H9 (cell line): Measurements from ENCODE around the gene HSPB3. TPM values are rescaled to one million over a fixed set of nuclear protein-coding genes. Genes with fewer than 3 reads are reported as not detected.

Experiments used
- DNase-seq: peaks from one replicate; pipeline ENCODE4 v3.0.0-alpha.2; 2017
- H2AFZ ChIP-seq: one replicate; pipeline ENCODE4 v1.6.1; 2013; ENCODE audit warnings: mild to moderate bottlenecking, low read length, control low read depth, moderate library complexity
- H2AK5ac ChIP-seq: 2 replicates; pipeline ENCODE4 v1.6.1; 2013; ENCODE audit warnings: low read length, control low read depth, mixed read lengths; ENCODE audit not compliant: insufficient read length
- H2BK120ac ChIP-seq: one replicate; pipeline ENCODE4 v1.6.1; 2013; ENCODE audit warnings: low read depth, mild to moderate bottlenecking, low read length, control low read depth, inconsistent platforms; ENCODE audit not compliant: poor library complexity, severe bottlenecking
- H2BK12ac ChIP-seq: 2 replicates; pipeline ENCODE4 v1.6.1; 2013; ENCODE audit warnings: low read length, control low read depth, mixed read lengths, low read depth; ENCODE audit not compliant: insufficient read length
- H2BK15ac ChIP-seq: 2 replicates; pipeline ENCODE4 v1.6.1; 2013; ENCODE audit warnings: low read depth, low read length, control low read depth
- H2BK20ac ChIP-seq: one replicate; pipeline ENCODE4 v1.6.1; 2013; ENCODE audit warnings: low read depth, mild to moderate bottlenecking, low read length, control low read depth, inconsistent platforms; ENCODE audit not compliant: poor library complexity, severe bottlenecking
- H2BK5ac ChIP-seq: 2 replicates; pipeline ENCODE4 v1.6.1; 2013; ENCODE audit warnings: low read length, control low read depth, mixed read lengths; ENCODE audit not compliant: insufficient read length
- H3K14ac ChIP-seq: 2 replicates; pipeline ENCODE4 v1.6.1; 2013; ENCODE audit warnings: low read length, control low read depth; ENCODE audit not compliant: insufficient read depth
- H3K18ac ChIP-seq: 2 replicates; pipeline ENCODE4 v1.6.1; 2013; ENCODE audit warnings: low read depth, mild to moderate bottlenecking, mixed read lengths, low read length, control low read depth; ENCODE audit not compliant: insufficient read length
- H3K23ac ChIP-seq: 2 replicates; pipeline ENCODE4 v1.6.1; 2013; ENCODE audit warnings: low read length, control low read depth, mixed read lengths, low read depth; ENCODE audit not compliant: insufficient read length
- H3K23me2 ChIP-seq: 2 replicates; pipeline ENCODE4 v1.6.1; 2013; ENCODE audit warnings: low read depth, mild to moderate bottlenecking, mixed read lengths, low read length, control low read depth; ENCODE audit not compliant: insufficient read length, poor library complexity, severe bottlenecking
- H3K27ac ChIP-seq: 2 replicates; pipeline ENCODE4 v1.5.1; 2013; ENCODE audit warnings: low read length, control low read depth, mixed read lengths, low read depth; ENCODE audit not compliant: insufficient read length
- H3K27me3 ChIP-seq: 2 replicates; pipeline ENCODE4 v1.6.1; 2013; ENCODE audit warnings: low read length, control low read depth, inconsistent platforms; ENCODE audit not compliant: insufficient read depth
- H3K4ac ChIP-seq: 2 replicates; pipeline ENCODE4 v1.6.1; 2013; ENCODE audit warnings: low read depth, mild to moderate bottlenecking, control low read depth, inconsistent platforms, low read length, moderate library complexity
- H3K4me1 ChIP-seq: 2 replicates; pipeline ENCODE4 v1.6.1; 2013; ENCODE audit warnings: low read length, control low read depth, inconsistent platforms; ENCODE audit not compliant: insufficient read depth
- H3K4me2 ChIP-seq: 2 replicates; pipeline ENCODE4 v1.6.1; 2013; ENCODE audit warnings: low read length, control low read depth, mixed read lengths; ENCODE audit not compliant: insufficient read length, insufficient read depth
- H3K56ac ChIP-seq: 2 replicates; pipeline ENCODE4 v1.6.1; 2013; ENCODE audit warnings: low read depth, mild to moderate bottlenecking, mixed read lengths, low read length, control low read depth; ENCODE audit not compliant: insufficient read length
- H3K79me1 ChIP-seq: 2 replicates; pipeline ENCODE4 v1.6.1; 2013; ENCODE audit warnings: low read depth, mild to moderate bottlenecking, moderate library complexity, low read length, control low read depth, inconsistent platforms; ENCODE audit not compliant: insufficient read depth, poor library complexity, severe bottlenecking
- H3K79me2 ChIP-seq: 2 replicates; pipeline ENCODE4 v1.6.1; 2013; ENCODE audit warnings: low read length, control low read depth, inconsistent platforms; ENCODE audit not compliant: insufficient read depth
- H3K9ac ChIP-seq: 2 replicates; pipeline ENCODE4 v1.6.1; 2013; ENCODE audit warnings: low read length, control low read depth, mixed read lengths; ENCODE audit not compliant: insufficient read length; ENCODE audit errors: extremely low read depth
- H3K9me3 ChIP-seq: one replicate; pipeline ENCODE4 v1.6.1; 2013; ENCODE audit warnings: low read depth, low read length, inconsistent platforms; ENCODE audit not compliant: control insufficient read depth
- H3T11ph ChIP-seq: one replicate; pipeline ENCODE4 v1.6.1; 2013; ENCODE audit warnings: mild to moderate bottlenecking, low read length, control low read depth, inconsistent platforms
- H4K20me1 ChIP-seq: one replicate; pipeline ENCODE4 v1.6.1; 2013; ENCODE audit not compliant: control insufficient read depth, insufficient read length, insufficient read depth
- H4K5ac ChIP-seq: 2 replicates; pipeline ENCODE4 v1.6.1; 2013; ENCODE audit warnings: low read depth, mild to moderate bottlenecking, mixed read lengths, low read length, control low read depth; ENCODE audit not compliant: insufficient read length
- H4K8ac ChIP-seq: replicated peaks from 2 replicates; pipeline ENCODE4 v1.6.1; 2013; ENCODE audit warnings: low read length, control low read depth, mixed read lengths, low read depth; ENCODE audit not compliant: insufficient read length
- H4K91ac ChIP-seq: 2 replicates; pipeline ENCODE4 v1.6.1; 2013; ENCODE audit warnings: low read depth, mild to moderate bottlenecking, moderate library complexity, mixed read lengths, low read length, control low read depth; ENCODE audit not compliant: insufficient read length
- H3K27ac Mint-ChIP-seq, 3 experiments: 2 replicates in 2 of 3; 3 replicates in 1 of 3; pipeline ENCODE4 v1.8.0; 2020 to 2021; ENCODE audit warnings: mixed read lengths in 3 of 3, mild to moderate bottlenecking in 1 of 3, moderate library complexity in 1 of 3
- H3K27me3 Mint-ChIP-seq: 2 replicates; pipeline ENCODE4 v1.8.0; 2021; ENCODE audit warnings: low read depth, mild to moderate bottlenecking, moderate library complexity, mixed read lengths
- H3K36me3 Mint-ChIP-seq, 3 experiments: 2 replicates in 2 of 3; 3 replicates in 1 of 3; pipeline ENCODE4 v1.8.0; 2020 to 2021; ENCODE audit warnings: low read depth in 3 of 3, mixed read lengths in 3 of 3; ENCODE audit not compliant: insufficient read depth in 1 of 3
- H3K4me1 Mint-ChIP-seq, 2 experiments: 2 replicates each; pipeline ENCODE4 v1.8.0; 2020; ENCODE audit warnings: mixed read lengths in 2 of 2
- H3K4me3 Mint-ChIP-seq, 2 experiments: 2 replicates in 1 of 2; 3 replicates in 1 of 2; pipeline ENCODE4 v1.8.0; 2020 to 2021; ENCODE audit warnings: mild to moderate bottlenecking in 2 of 2, mixed read lengths in 2 of 2, moderate library complexity in 1 of 2
- H3K9me3 Mint-ChIP-seq, 2 experiments: 2 replicates in 1 of 2; 3 replicates in 1 of 2; pipeline ENCODE4 v1.8.0; 2020; ENCODE audit warnings: mild to moderate bottlenecking in 2 of 2, mixed read lengths in 2 of 2, moderate library complexity in 1 of 2
- CTCF ChIP-seq: fragments of 200-600 bp; sonication (generic); conservative IDR thresholded peaks from 3 replicates; pipeline ENCODE4 v1.8.0; 2021; ENCODE audit warnings: antibody characterized with exemption, mild to moderate bottlenecking
- WGBS: extraction: QIAGEN DNeasy Blood & Tissue Kit; methylation state at CpG from one replicate; pipeline ENCODE4 v1.1.7; 2013; ENCODE audit warnings: missing lambda C conversion rate, low lambda C conversion rate, mixed read lengths; ENCODE audit not compliant: insufficient read length; ENCODE audit errors: extremely low coverage; 5-methylcytosine and 5-hydroxymethylcytosine counted together
- total RNA-seq: library from RNA; stranded (reverse); gene quantifications from 2 replicates; pipeline ENCODE4 v1.2.1, GENCODE V29; 2021

HSPB3 gene
- total RNA-seq, 1 experiment from 2014 or later = not detected

DNA sequence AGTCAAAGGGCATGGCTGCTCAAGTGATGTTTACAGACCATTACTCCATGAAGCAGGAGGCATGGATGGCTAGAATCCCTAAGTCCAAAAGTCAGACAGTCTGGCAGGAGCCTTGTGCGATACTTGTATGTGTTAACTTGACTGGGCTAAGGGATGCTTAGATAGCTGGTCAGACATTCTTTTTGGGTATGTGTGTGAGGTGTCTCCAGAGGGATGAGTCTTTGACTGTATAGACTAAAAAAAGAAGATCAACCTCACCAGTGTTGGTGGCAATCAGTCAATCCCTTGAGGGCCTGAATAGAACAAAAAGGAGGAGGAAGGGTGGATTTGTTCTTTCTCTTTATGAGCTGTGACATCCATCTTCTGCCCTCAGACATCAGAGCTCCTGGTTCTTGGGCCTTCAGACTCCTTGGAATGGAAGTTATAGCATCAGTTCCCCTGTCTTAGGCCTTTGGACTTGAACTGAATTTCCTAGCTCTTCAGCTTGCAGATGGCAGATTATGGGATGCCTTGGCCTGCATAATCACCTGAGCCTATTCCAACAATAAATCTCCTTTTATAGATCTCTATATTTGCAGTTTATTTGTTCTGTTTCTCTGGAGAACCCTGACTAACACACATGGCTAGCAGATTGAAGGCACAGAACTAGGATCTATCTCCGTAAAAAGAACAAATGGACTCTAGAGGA lies 9.7 kb upstream of the HSPB3 start:
- Histone ChIP-seq H2AK5ac (no peak overlapping the region), H3K23me2 (no peaks in the 10 kb centered on the region), H3K9ac (no peak overlapping the region), H3T11ph (no peak overlapping the region), H3K4ac (no peak overlapping the region), H2BK120ac (no peak overlapping the region), H3K14ac (no peak overlapping the region), H4K91ac (no peak overlapping the region), H3K9me3 (no peaks in the 10 kb centered on the region), H4K20me1 (no peaks in the 10 kb centered on the region), H2BK5ac (no peak overlapping the region), H2BK12ac (no peak overlapping the region), H3K18ac (no peak overlapping the region), H2AFZ (no peak overlapping the region), H4K5ac (no peak overlapping the region), H3K27me3 (no peaks in the 10 kb centered on the region), H3K27ac (no peak overlapping the region), H2BK20ac (no peak overlapping the region), H4K8ac (no peak overlapping the region), H3K4me1 (peaks cover 3% of the 10 kb centered on the region; the same call in 1 of the 2 replicates), H2BK15ac (no peak overlapping the region), H3K23ac (no peak overlapping the region), H3K4me2 (no peak overlapping the region), H3K79me2 (no peaks in the 10 kb centered on the region), H3K56ac (no peak overlapping the region), H3K79me1 (no peaks in the 10 kb centered on the region)
- DNase-seq = no peak
- no peak for TF ChIP-seq CTCF
- no peak overlapping the region for H3K4me3 Mint-ChIP-seq
- H3K9me3 Mint-ChIP-seq = peaks cover 7 to 8% of the 10 kb centered on the region in 2 experiments
- peaks cover 6 to 7% of the 10 kb centered on the region in 2 experiments; a peak in 3 of 4 replicates for H3K4me1 Mint-ChIP-seq
- peaks cover 0 to 8% (median 3%) of the 10 kb centered on the region in 3 experiments; a peak in 4 of 7 replicates for H3K36me3 Mint-ChIP-seq
- no peak overlapping the region for H3K27ac Mint-ChIP-seq
- H3K27me3 Mint-ChIP-seq = no peaks in the 10 kb centered on the region
- no CpG with 5 or more reads among the region's 2 CpGs for whole genome bisulfite sequencing
